ENCODE measurements around the gene NT5DC1.

NT5DC1 gene

DNA sequence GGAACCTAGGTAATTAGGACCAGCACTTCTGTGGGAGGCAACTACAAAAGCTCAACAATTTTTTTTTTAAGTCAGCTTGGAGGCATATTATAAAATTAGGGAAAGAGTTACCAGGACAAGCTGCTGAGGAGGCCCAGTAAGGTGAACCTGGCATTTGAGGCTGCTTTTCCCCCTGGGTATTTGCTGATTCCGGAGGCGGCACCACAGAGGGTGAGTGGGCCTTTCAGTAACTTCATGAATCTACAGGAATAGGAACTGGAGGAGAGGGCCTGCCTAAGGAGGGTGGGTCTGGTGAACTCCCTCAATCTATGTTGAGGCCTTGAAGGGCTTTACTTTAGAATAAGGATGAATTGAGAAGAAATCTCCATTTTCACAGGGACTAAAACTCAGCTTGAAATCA, 138.6 kb downstream of the NT5DC1 start:
- DNase-seq, result no peak

DNA sequence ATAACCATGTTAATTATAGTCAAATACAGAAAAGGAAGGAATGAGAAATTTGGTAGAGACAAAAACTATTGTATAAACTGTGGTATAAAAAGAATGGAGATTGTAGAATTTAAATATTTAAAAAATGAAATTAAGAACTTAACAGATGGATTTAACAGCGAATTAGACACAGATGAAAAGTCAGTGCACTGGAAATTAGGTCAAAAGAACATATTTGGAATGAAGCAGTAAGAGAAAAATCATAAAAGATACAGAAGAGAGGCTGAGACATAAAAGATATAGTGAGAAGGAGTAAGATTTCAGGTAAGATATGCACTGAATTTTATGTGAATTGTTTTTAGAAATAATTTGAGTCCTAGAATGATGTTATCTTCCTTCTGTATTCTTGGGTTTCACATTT, 139.2 kb downstream of the NT5DC1 start:
- no peak for DNase-seq

DNA sequence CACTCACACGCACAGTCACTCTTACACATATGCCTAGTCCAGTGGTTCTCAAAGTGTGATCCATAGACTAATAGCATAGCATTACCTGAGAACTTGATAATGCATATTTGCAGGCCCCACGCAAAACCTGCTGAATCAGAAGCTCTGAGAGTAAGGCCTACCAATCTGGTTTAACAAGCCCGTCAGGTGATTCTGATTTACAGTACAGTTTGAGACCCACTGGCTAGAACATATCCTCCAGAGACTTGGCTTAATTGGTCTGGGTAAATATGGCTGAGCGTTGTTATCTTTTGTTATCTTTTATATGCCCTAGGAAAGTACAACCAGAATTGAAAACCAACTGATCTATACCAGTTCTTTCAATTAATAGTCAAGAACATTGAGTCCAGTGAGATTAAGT, 143.6 kb downstream of the NT5DC1 start:
- no peak for DNase-seq

DNA sequence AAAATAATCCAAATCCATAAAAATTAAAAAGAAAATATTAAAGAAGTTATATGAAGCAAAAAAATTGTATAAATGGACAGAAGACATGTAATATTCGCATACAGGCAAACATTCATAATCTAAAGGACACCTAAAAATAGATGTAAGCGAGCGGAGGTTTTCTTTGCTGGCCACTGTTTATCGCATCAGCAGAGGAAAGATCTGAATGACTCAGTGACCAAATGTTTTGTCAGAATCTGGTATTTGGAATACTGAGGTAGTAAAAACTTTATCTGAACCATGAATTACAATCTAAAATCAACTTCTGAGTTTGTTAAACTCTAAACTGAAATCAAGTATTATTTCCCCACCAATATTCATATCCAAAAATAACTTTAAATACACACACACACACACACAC, 145.4 kb downstream of the NT5DC1 start:
- DNase-seq, result no peak

DNA sequence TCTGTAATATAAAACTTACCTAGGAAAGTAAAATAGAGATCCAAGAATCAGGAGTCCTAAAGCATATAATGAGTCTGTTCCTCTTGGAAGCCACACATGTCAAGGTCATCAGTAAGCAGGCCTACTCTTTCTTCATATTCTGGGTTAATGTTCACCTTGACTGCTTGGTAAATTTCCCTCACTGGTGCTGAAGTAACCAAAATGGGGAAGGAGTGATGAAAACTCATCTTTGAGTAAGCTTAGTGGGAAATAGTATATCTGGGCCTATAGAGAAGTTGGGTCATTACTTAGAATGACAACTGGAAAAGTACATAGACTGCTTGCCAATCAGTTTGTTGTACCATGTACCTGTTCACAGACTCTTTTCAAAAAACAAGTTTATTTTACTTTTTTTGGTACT, 146.6 kb downstream of the NT5DC1 start:
- no peak for DNase-seq

DNA sequence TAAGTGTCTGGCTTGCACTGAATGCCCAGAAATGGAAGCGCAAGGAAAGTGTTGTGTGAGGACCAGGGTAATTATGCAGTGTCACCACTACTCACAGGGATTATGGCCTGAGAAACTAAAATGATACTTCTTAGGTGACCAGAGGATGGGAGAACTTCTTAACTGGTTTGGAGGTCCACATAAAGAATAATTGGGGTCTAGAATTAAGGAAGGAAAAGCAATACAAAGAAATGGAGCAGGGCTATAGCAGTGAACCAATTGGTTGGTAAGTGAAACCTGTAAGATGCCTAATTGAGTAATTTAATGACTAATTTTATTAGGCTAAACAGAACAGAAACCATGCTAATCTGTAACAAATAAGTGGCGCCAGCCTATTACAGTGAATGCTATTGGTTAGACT, 147.9 kb downstream of the NT5DC1 start:
- DNase-seq, result no peak

DNA sequence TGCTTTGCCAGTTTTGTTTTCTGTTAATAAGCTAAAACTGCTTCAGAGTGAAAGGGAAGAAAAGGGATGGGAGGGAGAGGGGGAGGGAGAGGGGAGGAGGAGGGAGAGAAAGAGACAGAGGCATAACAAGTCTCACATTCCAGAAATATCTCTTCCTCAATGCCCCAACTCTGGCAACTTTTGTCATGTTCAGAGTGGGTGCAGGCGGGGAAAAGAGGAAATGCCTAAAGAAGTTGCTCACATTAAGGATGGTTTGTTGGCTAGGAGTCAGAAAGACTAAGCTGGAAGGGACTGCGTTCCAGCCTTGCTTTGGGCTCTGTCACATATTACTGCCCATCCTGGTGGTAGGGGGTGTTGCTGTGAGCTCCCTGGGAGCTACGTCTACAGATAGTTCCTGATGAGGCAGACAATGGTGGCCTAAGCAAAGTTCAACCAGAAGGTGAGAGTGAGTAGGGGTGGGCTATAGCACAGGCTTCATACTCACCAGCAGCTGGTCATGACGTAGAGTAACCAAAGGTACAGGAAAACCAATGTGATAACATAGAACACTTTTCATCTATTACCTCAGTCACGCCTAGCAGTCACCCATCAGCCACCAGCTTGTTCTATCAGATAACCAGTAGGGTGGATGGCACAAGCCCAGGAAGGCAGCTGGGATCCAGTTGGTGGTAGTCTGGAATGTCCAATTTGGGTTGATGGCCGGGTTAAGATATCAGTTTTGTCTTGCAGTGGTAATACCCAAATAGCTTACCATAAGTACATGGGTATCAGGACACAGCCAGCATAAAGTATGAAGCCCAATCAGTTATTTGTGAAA, 151.1 kb downstream of the NT5DC1 start:
- DNase-seq, result peak in 1 of 56 donors; percentile 25

DNA sequence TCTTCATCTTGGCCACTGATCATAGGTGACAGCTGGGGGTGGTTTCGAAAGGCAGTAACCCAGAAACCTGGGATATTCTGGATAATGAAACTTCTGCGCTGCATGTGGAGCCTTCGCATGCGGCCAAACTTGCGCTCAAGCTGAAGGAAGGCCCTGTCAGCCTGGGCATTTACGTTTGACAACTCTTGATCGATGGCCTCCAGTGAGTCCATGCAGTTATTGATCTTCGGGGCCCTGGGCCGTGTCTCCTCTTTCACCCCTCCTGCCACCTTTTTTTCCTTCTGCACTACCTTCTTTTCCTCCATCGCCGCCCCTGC, 152.5 kb downstream of the NT5DC1 start:
- DNase-seq, result peak in 1 of 56 donors; percentile 41

DNA sequence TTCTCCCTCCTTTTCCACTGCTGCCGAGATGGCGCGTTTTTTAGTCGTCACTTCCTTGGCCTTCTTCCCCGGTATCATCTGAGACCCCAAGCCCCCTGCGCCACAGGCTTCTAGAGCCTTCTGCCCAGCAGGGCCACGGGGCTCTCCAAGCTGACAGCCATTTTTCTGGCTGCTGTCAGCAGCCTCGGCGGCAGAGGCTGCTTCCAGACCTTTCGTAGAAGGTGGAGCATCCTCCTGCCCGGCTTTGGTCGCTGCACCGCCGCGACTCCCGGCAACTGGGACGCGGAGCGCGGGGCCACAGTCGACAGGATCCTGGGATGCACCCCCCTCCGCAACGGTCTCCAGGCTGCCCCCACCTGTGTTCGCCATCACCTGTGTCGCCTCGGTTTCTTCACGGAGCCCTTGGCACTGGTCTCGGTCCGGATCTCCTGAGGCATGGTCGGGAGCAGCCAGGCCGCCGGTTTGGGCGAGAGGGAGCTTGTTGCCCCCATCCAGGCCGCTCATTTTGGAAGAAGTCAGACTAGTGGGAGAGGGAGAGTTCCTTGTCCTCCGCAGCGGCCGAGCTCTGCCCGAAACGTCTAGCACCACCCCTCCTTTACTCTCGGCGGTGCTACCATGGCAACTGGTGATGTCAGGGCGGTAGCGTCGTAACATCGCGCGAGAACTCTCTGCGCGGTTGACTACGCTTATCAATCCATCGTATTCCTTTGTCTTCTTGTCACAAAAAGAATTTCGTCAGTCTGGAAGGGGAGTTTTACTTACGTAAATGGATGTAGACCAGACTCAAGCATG, 153.0 kb downstream of the NT5DC1 start, which contains the start of gene TSPYL4:
Gene TSPYL4 (minus strand): TSS at position 571 of the 792 bp plus-strand sequence. CDS start 67 bp downstream, at position 504.
- peak; percentile 33 to 96 (median 88) for DNase-seq

DNA sequence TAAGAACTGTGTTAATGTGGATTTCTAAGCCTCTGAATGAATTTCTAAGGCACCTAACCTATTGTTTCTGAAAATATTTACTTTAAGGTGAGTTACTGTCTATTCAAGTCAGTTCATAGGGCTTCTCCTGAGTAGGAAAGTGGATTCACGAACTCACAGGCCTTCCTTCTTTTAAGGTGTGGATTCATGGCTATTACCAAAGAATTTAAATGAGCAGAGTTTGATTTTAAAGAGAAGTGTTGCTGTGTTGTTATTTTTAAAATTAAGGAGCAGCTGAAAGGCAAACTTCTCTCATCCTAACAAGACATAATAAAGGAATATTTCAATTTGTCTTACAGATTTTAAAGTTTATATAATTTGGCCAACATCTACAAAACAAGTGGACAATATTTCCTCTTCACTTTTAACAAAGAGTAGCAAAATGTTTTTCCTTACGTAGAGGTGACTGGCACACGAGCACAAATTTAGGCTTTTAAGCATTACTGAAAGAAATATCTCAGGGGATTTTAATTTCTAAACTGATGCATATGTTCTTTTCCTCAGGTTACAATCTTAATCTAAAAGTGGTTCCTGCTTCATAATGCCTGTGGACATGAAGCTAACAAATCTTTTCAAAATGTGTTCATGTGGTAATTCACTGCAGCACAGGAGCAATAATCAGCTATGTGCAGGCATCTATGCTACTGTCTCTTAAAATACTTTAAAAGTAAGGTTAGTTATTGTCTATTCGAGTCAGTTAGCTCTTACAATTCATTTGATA, 153.8 kb downstream of the NT5DC1 start:
- no peak for DNase-seq

DNA sequence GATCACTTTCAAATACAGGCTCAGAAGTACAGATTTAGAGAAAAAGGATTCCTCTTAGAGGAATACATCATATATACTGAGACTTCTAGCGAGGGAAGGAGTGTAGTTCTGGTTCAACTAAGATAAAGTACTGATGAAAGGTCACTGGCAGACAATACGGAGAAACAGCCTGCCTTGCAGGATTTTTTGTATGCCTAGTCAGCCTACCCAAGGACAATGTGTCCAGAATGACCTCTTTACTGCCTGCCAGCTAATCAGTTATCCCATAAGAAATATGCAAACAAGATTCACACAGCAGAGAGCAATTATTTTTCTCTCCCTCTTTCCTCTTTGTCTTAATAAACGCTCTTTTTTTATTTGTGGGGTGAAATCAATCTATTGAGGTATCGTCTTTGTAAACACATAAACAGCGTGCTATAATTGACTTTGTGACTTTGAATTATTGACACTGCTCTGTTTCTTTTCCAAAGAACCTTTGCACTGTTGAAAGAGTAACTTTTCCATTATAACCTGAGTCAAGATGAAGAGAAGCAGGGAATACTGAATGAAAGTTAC, 154.7 kb downstream of the NT5DC1 start:
- DNase-seq, result no peak

DNA sequence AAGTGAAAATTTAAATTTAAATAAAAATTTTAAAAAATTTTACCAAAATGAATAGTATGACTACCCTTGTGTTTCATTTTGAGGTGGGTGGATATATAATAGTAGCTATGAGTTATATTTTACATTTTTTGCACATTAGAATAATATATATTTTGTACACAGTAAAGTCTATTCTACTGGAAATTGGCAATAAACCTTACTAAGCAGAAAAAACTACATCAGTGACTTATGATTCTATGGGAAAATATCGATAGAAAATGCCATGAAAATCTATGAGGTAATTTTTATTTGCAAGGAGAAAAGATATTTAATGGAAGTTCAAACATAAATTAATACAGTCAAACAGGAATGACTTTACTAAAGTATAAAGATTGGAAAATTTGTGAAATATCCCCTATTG, 156.0 kb downstream of the NT5DC1 start:
- DNase-seq, result no peak

DNA sequence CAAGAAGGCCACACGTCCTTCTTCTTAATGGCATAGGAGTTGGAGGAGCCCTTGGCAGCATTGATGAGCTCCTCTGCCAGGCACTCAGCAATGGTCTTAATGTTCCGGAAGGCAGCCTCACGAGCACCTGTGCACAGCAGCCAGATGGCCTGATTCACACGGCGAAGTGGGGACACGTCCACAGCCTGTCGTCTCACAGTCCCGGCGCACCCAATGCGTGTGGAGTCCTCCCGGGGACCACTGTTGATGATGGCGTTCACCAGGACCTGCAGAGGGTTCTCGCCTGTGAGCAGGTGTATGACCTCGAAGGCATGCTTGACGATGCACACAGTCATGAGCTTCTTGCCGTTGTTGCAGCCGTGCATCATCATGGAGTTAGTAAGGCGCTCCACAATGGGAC, 157.9 kb downstream of the NT5DC1 start:
- no peak for DNase-seq

DNA sequence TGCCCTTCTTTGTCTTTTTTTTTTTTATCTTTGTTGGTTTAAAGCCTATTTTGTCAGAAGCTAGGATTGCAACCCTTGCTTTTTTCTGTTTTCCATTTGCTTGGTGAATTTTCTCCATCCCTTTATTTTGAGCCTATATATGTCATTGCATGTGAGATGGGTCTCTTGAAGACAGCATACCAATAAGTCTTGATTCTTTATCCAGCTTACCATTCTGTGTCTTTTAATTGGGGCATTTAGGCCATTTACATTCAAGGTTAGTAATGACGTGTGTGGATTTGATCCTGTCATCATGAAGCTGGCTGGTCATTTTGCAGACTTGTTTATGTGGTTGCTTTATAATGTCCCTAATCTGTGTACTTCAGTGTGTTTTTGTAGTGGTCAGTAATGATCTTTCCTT, 162.7 kb downstream of the NT5DC1 start:
- DNase-seq, result no peak

DNA sequence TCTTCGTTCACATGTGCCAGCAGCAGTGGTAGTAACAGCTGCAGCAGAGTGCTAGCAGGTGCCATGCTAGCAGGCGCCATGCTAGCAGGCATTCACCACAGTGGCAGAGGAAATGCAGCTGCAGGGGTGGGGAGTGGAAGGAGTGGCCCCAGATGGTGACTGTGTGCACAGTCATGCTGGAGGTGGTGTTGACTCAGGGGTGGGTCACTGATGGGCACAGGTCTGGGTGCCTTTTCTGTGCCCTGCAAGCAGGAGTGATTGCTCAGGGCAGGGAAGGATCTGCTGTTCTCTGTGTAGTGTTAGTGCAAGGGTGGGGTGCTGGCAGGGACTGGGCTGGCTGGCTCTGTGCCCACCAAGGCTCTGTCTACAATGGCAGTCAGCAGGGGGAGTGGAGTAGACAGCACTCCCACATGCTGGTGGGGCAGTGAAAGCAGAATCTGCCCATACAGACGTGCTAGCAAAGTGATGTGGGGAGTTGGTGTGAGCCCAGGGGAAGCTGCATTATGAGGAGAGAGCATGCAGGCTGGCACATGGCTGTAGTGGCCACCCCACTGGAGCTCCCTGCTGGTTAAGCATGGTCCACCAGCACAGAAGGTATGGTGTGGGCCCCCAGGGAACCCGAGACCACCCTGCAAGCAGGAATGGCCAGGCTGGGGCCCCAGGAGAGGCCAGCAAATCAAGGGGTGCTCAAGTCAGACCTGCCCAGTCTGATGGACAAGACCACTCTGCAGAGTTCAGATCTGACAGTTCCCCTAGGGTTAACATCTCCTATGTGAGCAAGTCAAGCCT, 164.6 kb downstream of the NT5DC1 start:
- peak in 1 of 56 donors; percentile 18 for DNase-seq

DNA sequence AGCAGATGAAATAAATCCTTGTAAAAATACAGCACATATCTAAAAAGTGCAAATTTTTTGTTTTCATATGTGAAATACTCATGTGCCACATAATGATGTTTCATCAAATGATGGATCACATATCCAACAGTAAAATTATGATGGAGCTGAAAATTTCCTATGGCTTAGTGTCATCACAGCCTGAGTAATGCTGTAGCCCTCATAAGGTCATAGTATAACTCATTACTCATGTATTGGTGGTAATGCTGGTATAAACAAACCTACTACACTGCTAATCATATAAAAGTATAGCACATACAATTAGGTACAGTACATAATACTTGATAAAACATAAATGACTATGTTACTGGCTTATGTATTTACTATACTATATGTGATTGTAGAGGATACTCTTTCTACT, 166.2 kb downstream of the NT5DC1 start:
- no peak for DNase-seq

DNA sequence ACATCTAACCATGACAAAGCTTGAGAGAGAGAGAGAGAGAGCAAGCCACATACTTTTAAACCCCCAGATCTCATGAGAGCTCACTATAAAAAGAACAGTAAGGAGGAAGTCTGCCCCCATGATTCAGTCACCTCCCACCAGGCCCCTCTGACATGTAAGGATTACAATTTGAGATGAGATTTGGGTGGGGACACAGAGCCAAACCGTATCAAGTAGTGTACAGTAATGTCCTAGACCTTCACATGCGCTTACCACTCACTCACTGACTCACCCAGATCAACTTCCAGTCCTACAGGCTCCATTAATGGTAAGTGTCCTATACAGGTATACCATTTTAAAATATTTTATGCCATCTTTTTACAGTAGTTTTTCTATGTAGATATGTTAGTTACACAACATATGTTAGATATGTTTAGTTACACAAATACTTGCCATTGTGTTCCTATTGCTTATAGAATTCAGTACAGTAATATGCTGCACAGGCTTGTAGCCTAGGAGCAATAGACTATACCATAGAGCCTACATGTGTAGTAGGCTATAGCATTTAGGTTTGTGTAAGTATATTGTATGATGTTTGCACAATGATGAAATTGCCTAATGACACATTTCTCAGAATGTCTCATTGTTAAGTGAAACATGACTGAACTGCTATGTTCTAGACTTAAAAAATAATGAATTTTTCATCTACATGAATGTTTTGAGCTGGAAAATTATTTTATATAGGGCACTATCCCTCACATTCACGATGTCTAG, 167.4 kb downstream of the NT5DC1 start:
- DNase-seq, result no peak

DNA sequence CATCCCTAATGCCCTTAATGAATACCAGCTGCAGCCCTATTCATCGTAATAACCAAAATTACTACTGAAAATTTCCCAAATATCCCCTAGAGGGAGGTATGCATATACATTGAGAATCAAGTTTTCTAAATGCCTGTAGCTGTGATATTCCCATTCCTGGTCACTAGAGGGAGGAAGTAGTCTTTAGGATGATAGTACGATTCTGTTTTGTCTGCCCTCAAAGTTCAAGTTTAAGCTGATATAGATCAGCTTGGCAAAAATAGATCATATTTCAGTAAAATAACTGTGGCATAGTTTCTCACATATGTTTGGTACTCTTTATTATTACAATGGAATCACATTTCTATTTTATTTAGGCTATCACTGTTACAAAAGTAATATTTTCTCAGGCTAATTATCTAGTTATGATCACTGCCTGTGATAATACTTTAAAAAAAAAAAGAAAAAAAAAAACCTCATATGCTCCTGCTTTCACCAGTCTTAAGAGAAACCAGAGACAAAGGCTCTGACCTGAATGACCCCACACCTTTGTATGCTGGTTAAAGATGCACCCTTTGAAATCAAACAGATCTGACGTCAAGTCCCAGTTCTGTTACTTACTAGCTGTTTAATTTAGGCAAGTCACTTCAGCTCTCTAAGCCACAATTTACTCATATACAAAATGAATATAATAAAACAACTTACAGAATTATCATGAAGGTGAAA, 168.1 kb downstream of the NT5DC1 start:
- DNase-seq, result peak in 1 of 56 donors; percentile 38

DNA sequence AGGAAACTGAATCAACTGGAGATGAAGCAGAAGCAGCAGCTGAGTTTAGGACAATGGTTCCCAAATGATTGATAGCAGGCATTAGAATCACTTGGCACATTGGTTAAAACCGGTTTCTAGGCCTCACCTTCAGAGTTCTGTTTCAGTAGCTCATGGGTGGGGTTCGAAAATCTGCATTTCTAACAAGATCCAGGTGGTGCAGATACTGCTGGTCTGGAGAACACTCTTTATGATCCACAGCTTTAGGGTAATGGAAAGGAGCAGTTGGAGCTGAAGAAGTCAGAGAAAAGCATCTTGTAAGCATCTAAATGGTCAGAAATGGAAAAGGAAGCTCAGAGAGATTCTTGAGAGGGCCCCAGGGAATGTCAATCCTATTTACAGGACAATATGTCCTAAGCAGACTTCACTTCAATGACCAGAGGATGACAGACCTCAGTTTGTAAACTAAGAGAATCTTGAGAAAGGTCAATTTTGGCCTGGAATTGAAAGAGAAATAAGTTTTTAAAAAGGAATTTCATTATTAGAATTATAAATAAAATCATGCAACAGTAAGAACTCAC, 170.6 kb downstream of the NT5DC1 start:
- no peak for DNase-seq

All from amygdala (tissue), 56 donors.